Caco-2 (cell line): ENCODE data around the gene ABO. TPM values are rescaled to one million over a fixed set of nuclear protein-coding genes. Genes with fewer than 3 reads are reported as not detected.

Source experiments
- BruUV-seq: library from RNA; stranded (reverse); fragments of 400-500 nt; replicated peaks from 2 replicates; lab custom pipeline; 2021; lab: Mats Ljungman, UMichigan
- CTCF ChIA-PET: fragments of 300-600 bp; sonication (Branson Sonifier 250); formaldehyde crosslinking; loops from one replicate; lab custom pipeline; 2022; ENCODE audit warnings: antibody characterized with exemption; lab: Charles Lee
- POLR2A ChIA-PET: fragments of 300-600 bp; sonication (Branson Sonifier 250); formaldehyde crosslinking; loops from one replicate; lab custom pipeline; 2022; ENCODE audit warnings: antibody characterized with exemption; lab: Charles Lee
- DNase-seq, 2 experiments: peaks; one replicate each; pipeline versions ENCODE4 v3.0.0 to v3.0.0-alpha.2; 2020 to 2022
- H3K27me3 ChIP-seq: replicated peaks from 2 replicates; pipeline ENCODE4 v1.6.0; 2011; ENCODE audit warnings: low read length; ENCODE audit not compliant: control insufficient read depth, insufficient read depth
- H3K36me3 ChIP-seq: 2 replicates; pipeline ENCODE4 v1.5.1; 2011; ENCODE audit warnings: low read length; ENCODE audit not compliant: control insufficient read depth, insufficient read depth
- H3K4me1 ChIP-seq: fragments of 250-450 bp; sonication (Bioruptor Pico); 2 replicates; pipeline ENCODE4 v1.5.1; 2020; ENCODE audit warnings: mild to moderate bottlenecking
- H3K4me3 ChIP-seq: 2 replicates; pipeline ENCODE4 v1.5.1; 2011; ENCODE audit warnings: low read depth, mild to moderate bottlenecking, control low read depth, low read length
- H3K9me3 ChIP-seq: fragments of 250-450 bp; sonication (Bioruptor Pico); 2 replicates; pipeline ENCODE4 v1.5.1; 2020; ENCODE audit warnings: mild to moderate bottlenecking, moderate library complexity
- H3K27ac Mint-ChIP-seq: one replicate; pipeline ENCODE4 v1.8.0; 2022; ENCODE audit warnings: mixed read lengths; ENCODE audit not compliant: unreplicated experiment
- H3K27me3 Mint-ChIP-seq: one replicate; pipeline ENCODE4 v1.8.0; 2022; ENCODE audit warnings: mixed read lengths; ENCODE audit not compliant: insufficient read depth, unreplicated experiment
- H3K36me3 Mint-ChIP-seq: one replicate; pipeline ENCODE4 v1.8.0; 2022; ENCODE audit warnings: mild to moderate bottlenecking, mixed read lengths; ENCODE audit not compliant: insufficient read depth, unreplicated experiment
- H3K4me1 Mint-ChIP-seq: one replicate; pipeline ENCODE4 v1.8.0; 2022; ENCODE audit warnings: low read depth, mixed read lengths; ENCODE audit not compliant: unreplicated experiment
- H3K4me3 Mint-ChIP-seq: one replicate; pipeline ENCODE4 v1.8.0; 2022; ENCODE audit warnings: mild to moderate bottlenecking, moderate library complexity, mixed read lengths; ENCODE audit not compliant: unreplicated experiment
- H3K9me3 Mint-ChIP-seq: one replicate; pipeline ENCODE4 v1.8.0; 2022; ENCODE audit warnings: mixed read lengths; ENCODE audit not compliant: unreplicated experiment
- CTCF ChIP-seq, 2 experiments: fragments of 200-600 bp in 1 of 2; IDR thresholded peaks; 1 replicate in 1 of 2; 2 replicates in 1 of 2; pipeline versions ENCODE4 v1.5.1 to v1.8.0; 2011 to 2022; ENCODE audit warnings: antibody characterized with exemption in 1 of 2, control low read depth in 1 of 2, inconsistent platforms in 1 of 2, low read depth in 1 of 2, low read length in 1 of 2, mild to moderate bottlenecking in 1 of 2, moderate library complexity in 1 of 2; ENCODE audit not compliant: insufficient read depth in 1 of 2, severe bottlenecking in 1 of 2, unreplicated experiment in 1 of 2
- intact Hi-C: fragments of 100-400 bp; cut with micrococcal nuclease; formaldehyde crosslinking; loops from one replicate; pipeline ENCODE4 v1.10.0; 2022; ENCODE audit not compliant: unreplicated experiment
- total RNA-seq: library from RNA; stranded (reverse); gene quantifications from 2 replicates; pipeline ENCODE4 v1.2.3, GENCODE V29; 2022

Gene ABO
- total RNA-seq, 1 experiment from 2014 or later: not detected

GRCh38 chr9:133227242-133227860, 47.6 kb downstream of the ABO start:
- Mint-ChIP-seq H3K27me3 (no peaks in the 10 kb centered on the region), H3K36me3 (no peaks in the 10 kb centered on the region), H3K9me3 (peaks cover 11% of the 10 kb centered on the region), H3K4me1 (no peaks in the 10 kb centered on the region), H3K4me3 (no peak overlapping the region), H3K27ac (no peak overlapping the region)
- H3K9me3 ChIP-seq: no peaks in the 10 kb centered on the region
- ChIA-PET CTCF (no interaction called here), POLR2A (no interaction called here)
- DNase-seq: no peak
- H3K27me3 ChIP-seq: no peaks in the 10 kb centered on the region
- no peaks in the 10 kb centered on the region for H3K4me1 ChIP-seq
- no TSS peak for BruUV-seq
- H3K36me3 ChIP-seq: no peaks in the 10 kb centered on the region
- intact Hi-C loops: no loop called here
- no peak overlapping the region for H3K4me3 ChIP-seq
- no peak for TF ChIP-seq CTCF (IDR thresholded peaks at IDR 0.05; ENCODE audit: insufficient read depth in 1 of 2, low read depth in 1 of 2, low read length in 1 of 2, severe bottlenecking in 1 of 2, unreplicated experiment in 1 of 2)

GRCh38 chr9:133226219-133227171, 48.5 kb downstream of the ABO start:
- DNase-seq: no peak

More at GRCh38 chr9:133226219-133227171, 48.5 kb downstream of the ABO start:
- H3K36me3 Mint-ChIP-seq: no peaks in the 10 kb centered on the region
- no peaks in the 10 kb centered on the region for H3K27me3 Mint-ChIP-seq
- Histone ChIP-seq H3K27me3 (no peaks in the 10 kb centered on the region), H3K4me3 (no peak overlapping the region), H3K4me1 (no peaks in the 10 kb centered on the region), H3K9me3 (no peaks in the 10 kb centered on the region), H3K36me3 (no peaks in the 10 kb centered on the region)
- POLR2A ChIA-PET: no interaction called here
- BruUV-seq: no TSS peak
- no peaks in the 10 kb centered on the region for H3K4me1 Mint-ChIP-seq
- no peak overlapping the region for H3K27ac Mint-ChIP-seq
- no peak overlapping the region for H3K4me3 Mint-ChIP-seq
- CTCF ChIA-PET: no interaction called here
- intact Hi-C loops: no loop called here
- TF ChIP-seq CTCF (IDR thresholded peaks at IDR 0.05; ENCODE audit: insufficient read depth in 1 of 2, low read depth in 1 of 2, low read length in 1 of 2, severe bottlenecking in 1 of 2, unreplicated experiment in 1 of 2): no peak
- peaks cover 11% of the 10 kb centered on the region for H3K9me3 Mint-ChIP-seq
